Left ventricle myocardium inferior (tissue), 1 donor: ENCODE measurements around the gene ANXA9. TPM values are rescaled to one million over a fixed set of nuclear protein-coding genes. Genes with fewer than 3 reads are reported as not detected.
A peak's percentile ranks its signal among the peaks of the same experiment; 100 is the strongest.

ENCODE experiments used
- DNase-seq: peaks from one replicate; pipeline ENCODE4 v3.0.0-alpha.2; 2020
- H3K27ac ChIP-seq: fragments of 200-600 bp; replicated peaks from 2 replicates; pipeline ENCODE4 v1.8.0; 2021
- H3K27me3 ChIP-seq: fragments of 200-600 bp; 2 replicates; pipeline ENCODE4 v1.8.0; 2021; ENCODE audit warnings: low read depth
- H3K36me3 ChIP-seq: fragments of 200-600 bp; 2 replicates; pipeline ENCODE4 v1.8.0; 2021
- H3K4me1 ChIP-seq: fragments of 200-600 bp; 2 replicates; pipeline ENCODE4 v1.8.0; 2021
- H3K4me3 ChIP-seq: fragments of 200-600 bp; 2 replicates; pipeline ENCODE4 v1.8.0; 2021; ENCODE audit warnings: mild to moderate bottlenecking, moderate library complexity
- H3K9me3 ChIP-seq: fragments of 200-600 bp; replicated peaks from 2 replicates; pipeline ENCODE4 v1.8.0; 2021
- intact Hi-C: fragments of 100-400 bp; cut with micrococcal nuclease; formaldehyde crosslinking; loops from one replicate; pipeline ENCODE4 v1.11.0; 2022
- total RNA-seq: library from RNA; stranded (reverse); fragmentation: NEBNext Ultra II Directional; extraction: Animal tissue kit (Norgen Biotek cat#: 25700); gene quantifications from one replicate; pipeline ENCODE4 v1.2.1, GENCODE V29; 2021
- TF ChIP-seq, protein P1 (sequence below): fragments of 200-600 bp; IDR thresholded peaks from 2 replicates; pipeline ENCODE4 v1.8.0; 2021; ENCODE audit warnings: antibody characterized with exemption, mild to moderate bottlenecking, borderline replicate concordance
- donor health status: DM: no; HTN: yes; CAD: no; lungs with severe emphysema.

Gene ANXA9
- total RNA-seq, 1 donor from 2014 or later: 0.14 TPM

DNA sequence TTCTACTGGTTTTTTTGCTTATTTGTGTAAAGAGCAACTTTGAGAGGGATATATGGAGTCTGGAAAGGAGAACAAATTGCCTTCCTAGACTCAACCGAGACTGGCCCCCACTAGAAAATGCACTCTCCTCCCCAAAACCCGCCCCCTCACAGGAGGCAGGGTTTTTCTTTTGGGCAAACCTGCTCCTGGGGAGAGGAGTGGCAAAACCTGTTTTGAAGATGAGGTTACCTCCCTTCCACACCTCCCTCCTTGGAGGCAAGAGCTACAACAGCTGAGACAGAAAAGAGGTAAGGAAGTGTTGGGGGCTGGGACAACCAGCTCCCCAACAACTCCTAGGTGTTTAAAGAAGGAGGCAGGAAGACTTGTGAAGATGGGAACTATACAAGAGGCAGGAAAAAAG, 54.3 kb downstream of the ANXA9 start, which contains the start of gene BNIPL:
BNIPL (plus strand) TSS at position 231 of the 400 bp plus-strand sequence; CDS start at position 371, 140 bp downstream.
- Histone ChIP-seq H3K4me1 (peaks cover 29% of the 10 kb centered on the region), H3K27ac (peak within 1 kb of the TSS; percentile 47), H3K4me3 (no peak within 1 kb of the TSS), H3K9me3 (no peaks in the 10 kb centered on the region), H3K27me3 (no peaks in the 10 kb centered on the region), H3K36me3 (peaks cover 38% of the 10 kb centered on the region)
- TF ChIP-seq, protein P1, sequence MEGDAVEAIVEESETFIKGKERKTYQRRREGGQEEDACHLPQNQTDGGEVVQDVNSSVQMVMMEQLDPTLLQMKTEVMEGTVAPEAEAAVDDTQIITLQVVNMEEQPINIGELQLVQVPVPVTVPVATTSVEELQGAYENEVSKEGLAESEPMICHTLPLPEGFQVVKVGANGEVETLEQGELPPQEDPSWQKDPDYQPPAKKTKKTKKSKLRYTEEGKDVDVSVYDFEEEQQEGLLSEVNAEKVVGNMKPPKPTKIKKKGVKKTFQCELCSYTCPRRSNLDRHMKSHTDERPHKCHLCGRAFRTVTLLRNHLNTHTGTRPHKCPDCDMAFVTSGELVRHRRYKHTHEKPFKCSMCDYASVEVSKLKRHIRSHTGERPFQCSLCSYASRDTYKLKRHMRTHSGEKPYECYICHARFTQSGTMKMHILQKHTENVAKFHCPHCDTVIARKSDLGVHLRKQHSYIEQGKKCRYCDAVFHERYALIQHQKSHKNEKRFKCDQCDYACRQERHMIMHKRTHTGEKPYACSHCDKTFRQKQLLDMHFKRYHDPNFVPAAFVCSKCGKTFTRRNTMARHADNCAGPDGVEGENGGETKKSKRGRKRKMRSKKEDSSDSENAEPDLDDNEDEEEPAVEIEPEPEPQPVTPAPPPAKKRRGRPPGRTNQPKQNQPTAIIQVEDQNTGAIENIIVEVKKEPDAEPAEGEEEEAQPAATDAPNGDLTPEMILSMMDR: no peak
- DNase-seq: no peak
- intact Hi-C loops: no loop called here

DNA sequence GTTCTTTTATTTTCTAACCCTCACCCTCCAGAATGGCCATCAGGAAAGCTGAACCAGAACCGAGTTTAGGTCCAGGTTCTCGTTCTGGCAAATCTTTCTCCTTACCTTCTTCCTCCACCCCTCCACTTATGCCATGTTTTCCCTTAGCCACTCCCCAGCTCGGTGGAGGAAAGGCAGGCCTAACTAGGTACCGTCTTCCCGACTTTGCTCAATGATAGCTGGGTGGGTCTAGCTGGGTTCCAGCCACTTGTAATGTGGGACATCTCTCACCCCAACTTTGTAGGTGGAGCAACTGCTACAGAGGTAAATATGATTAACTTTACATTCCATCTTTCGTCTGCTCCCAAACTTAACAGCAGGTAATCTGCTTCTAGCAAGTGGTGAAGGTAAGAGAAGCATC, 54.9 kb downstream of the ANXA9 start:
- TF ChIP-seq, protein P1: no peak
- intact Hi-C loops: no loop called here

DNA sequence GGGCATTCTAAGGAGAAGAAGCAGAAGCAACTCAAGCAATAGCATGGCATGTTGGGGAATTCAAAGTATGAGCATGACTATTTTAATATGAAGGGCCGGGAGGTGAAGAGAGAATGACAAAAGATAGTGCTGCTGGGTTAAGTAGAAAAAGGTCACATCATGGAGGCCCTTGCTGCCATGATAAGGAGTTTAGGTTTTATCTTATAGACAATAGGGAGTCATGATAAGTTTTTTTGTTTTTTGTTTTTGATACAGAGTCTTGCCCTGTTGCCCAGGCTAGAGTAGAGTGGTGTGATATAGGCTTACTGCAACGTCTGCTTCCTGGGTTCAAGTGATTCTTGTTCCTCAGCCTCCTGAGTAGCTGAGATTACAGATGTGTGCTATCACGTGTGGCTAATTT, 57.4 kb downstream of the ANXA9 start:
- TF ChIP-seq, protein P1: no peak
- peaks cover 13% of the 10 kb centered on the region for H3K36me3 ChIP-seq
- intact Hi-C loops: no loop called here
- no peak overlapping the region for H3K4me3 ChIP-seq
- no peaks in the 10 kb centered on the region for H3K27me3 ChIP-seq
- no peak overlapping the region for H3K27ac ChIP-seq
- no peak for DNase-seq
- H3K4me1 ChIP-seq: peaks cover 24% of the 10 kb centered on the region
- no peaks in the 10 kb centered on the region for H3K9me3 ChIP-seq

More for the DNA sequence above, 54.9 kb downstream of the ANXA9 start:
- no peaks in the 10 kb centered on the region for H3K27me3 ChIP-seq
- DNase-seq: no peak
- no peaks in the 10 kb centered on the region for H3K9me3 ChIP-seq
- peaks cover 31% of the 10 kb centered on the region for H3K36me3 ChIP-seq
- no peak overlapping the region for H3K27ac ChIP-seq
- no peak overlapping the region for H3K4me3 ChIP-seq
- peaks cover 29% of the 10 kb centered on the region for H3K4me1 ChIP-seq

DNA sequence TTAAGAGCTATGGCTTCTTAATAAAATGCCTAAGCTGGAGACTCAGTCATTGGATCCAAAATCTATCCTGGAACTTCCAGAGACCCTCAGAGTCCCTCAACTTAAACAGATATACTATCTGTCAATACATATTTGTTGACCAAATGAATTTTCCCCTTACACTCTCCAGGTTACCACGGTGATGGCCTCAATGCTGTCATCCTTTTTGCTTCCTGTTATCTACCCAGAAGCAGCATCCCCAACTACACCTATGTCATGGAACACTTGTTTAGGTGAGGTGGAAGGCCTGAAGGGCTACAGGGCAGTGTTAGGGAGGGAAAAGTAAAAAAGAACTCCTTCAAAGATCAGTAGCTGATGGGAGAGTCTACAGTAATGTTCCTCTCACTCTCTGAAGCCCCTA, 61.1 kb downstream of the ANXA9 start:
- DNase-seq: no peak
- H3K4me1 ChIP-seq: peaks cover 25% of the 10 kb centered on the region
- H3K27me3 ChIP-seq: no peaks in the 10 kb centered on the region
- H3K36me3 ChIP-seq: peaks cover 4% of the 10 kb centered on the region
- intact Hi-C loops: no loop called here
- no peak overlapping the region for H3K27ac ChIP-seq
- H3K4me3 ChIP-seq: no peak overlapping the region
- TF ChIP-seq, protein P1: no peak
- H3K9me3 ChIP-seq: no peaks in the 10 kb centered on the region

Other genes starting within 250 kb of the ANXA9 start
- 27.5 TPM for gene CTSS, start 216.5 kb upstream of the ANXA9 start, total RNA-seq
- 8.2 TPM for gene CTSK, start 174.0 kb upstream of the ANXA9 start, total RNA-seq
- gene ARNT, start 105.7 kb upstream of the ANXA9 start, total RNA-seq: 26.5 TPM
- gene CTXND2, start 95.2 kb upstream of the ANXA9 start, total RNA-seq: not detected
- gene SETDB1, start 55.9 kb upstream of the ANXA9 start, total RNA-seq: 17.2 TPM
- 78.9 TPM for gene CERS2, start 7.5 kb upstream of the ANXA9 start, total RNA-seq
- gene MINDY1, start 24.6 kb downstream of the ANXA9 start, total RNA-seq: 44.3 TPM
- gene PRUNE1, start 26.2 kb downstream of the ANXA9 start, total RNA-seq: 42.8 TPM
- 0.47 TPM for gene BNIPL, start 54.3 kb downstream of the ANXA9 start, total RNA-seq
- 7.1 TPM for gene C1orf56, start 65.5 kb downstream of the ANXA9 start, total RNA-seq
- 24.8 TPM for gene CDC42SE1, start 77.3 kb downstream of the ANXA9 start, total RNA-seq
- gene MLLT11, start 78.1 kb downstream of the ANXA9 start, total RNA-seq: 34.1 TPM
- gene GABPB2, start 88.5 kb downstream of the ANXA9 start, total RNA-seq: 12.2 TPM
- 77.7 TPM for gene SEMA6C, start 164.3 kb downstream of the ANXA9 start, total RNA-seq
- 0.88 TPM for gene TNFAIP8L2, start 174.4 kb downstream of the ANXA9 start, total RNA-seq
- gene LYSMD1, start 183.6 kb downstream of the ANXA9 start, total RNA-seq: 12.0 TPM
- 19.4 TPM for gene SCNM1, start 183.9 kb downstream of the ANXA9 start, total RNA-seq
- not detected for gene TMOD4, start 193.7 kb downstream of the ANXA9 start, total RNA-seq
- 40.5 TPM for gene VPS72, start 207.9 kb downstream of the ANXA9 start, total RNA-seq
- 28.5 TPM for gene PIP5K1A, start 216.3 kb downstream of the ANXA9 start, total RNA-seq